Cardiac ventricle fibroblast (primary cell): ENCODE data around the gene C16orf74. TPM values are rescaled to one million over a fixed set of nuclear protein-coding genes. Genes with fewer than 3 reads are reported as not detected.

Experiments
- total RNA-seq: library from RNA; depleted of rRNA; stranded (reverse); fragments of >200 nt; gene quantifications from 2 replicates; pipeline ENCODE4 v1.2.3, GENCODE V29; 2015

C16orf74 gene
- 0.31 and 2.2 TPM in 2 replicates for total RNA-seq

DNA sequence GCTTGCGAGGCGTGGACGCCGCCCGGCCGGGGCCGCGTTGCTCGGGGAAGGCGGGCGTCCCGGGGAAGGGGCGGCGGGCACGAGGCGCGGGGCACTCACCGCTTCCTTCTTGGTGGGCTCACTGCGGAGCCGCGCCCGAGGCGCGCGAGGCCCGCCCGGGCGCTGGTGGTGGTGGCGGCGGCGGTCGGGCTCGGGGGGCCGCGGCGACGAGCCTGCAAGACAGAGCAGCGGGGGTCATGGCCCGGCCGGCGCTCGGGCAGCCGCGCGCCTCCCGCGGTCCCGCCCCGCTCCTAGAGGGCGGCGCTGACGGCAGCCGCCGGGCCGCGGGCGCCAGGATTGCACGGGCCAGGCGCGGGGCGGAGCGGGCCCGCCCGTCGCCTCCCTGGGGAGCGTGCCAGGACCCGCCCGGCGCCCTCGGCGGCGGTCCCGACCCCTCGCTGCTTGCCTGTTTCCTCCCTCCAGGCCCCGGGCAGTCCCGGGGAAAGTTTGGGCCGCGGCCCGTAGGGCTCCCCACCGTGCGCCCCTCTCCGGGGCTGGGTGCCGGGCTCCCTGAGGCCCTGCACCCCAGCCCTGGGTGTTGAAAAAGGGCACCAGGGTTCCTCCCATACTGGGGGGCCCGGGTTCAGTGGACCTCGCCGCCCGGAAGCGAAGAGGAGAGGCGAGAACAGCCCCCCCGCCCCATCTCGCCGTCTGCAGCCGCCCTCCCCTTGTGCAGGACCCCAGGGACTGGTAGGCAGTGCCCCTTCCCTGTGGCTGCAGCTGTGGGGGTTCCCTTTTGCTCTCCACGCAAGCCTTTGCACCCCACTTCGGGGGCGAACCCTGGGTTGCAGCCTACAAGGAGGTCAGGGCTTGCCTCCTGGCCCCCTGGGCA, at the start of gene C16orf74:
Gene C16orf74 (minus strand): TSS at position 270 of the 871 bp plus-strand sequence. CDS start 15,879 bp downstream, outside the sequence.

DNA sequence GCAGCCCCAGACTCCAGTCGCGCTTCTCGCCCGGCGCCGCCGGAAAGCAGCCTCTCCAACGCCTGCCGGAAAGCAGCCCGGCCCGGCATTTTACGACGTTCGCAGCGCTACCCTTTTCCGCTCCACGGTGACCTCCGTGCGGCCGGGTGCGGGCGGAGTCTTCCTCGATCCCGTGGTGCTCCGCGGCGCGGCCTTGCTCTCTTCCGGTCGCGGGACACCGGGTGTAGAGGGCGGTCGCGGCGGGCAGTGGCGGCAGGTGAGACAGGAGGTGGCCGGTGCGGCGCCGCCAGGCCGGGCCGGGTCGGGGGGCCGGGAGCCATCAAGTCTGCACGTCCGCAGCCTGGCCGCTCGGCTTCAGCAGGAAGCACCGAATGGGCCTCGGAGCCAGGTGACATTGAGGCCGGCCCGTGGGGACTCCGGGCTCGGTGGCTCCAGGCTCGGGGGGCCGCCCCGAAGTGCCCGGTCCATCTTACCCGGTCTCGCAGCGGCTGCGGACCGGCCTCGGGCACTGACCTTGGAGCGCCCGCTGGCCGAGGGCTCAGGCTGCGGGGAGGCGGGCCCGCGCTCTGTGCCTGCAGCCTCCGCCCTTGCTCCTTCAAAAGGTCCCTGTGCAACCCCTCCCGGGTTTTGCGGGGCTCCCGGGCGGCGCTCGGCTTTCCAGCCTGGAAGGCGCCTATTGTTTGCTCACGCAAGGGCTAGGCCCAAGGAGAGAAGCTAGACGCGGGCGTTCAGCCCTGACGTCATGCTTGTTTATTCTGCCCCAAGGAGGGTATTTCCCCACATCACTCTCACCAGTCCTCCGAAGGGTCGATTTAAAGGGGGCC, 48.8 kb upstream of the C16orf74 start, which contains the start of the genes COX4I1 and EMC8:
Gene COX4I1 (plus strand): TSS at position 199 of the 824 bp plus-strand sequence. CDS start 1,511 bp downstream, outside the sequence.
Gene EMC8 (minus strand): TSS at position 48 of the 824 bp plus-strand sequence. CDS start 249 bp downstream, outside the sequence.

DNA sequence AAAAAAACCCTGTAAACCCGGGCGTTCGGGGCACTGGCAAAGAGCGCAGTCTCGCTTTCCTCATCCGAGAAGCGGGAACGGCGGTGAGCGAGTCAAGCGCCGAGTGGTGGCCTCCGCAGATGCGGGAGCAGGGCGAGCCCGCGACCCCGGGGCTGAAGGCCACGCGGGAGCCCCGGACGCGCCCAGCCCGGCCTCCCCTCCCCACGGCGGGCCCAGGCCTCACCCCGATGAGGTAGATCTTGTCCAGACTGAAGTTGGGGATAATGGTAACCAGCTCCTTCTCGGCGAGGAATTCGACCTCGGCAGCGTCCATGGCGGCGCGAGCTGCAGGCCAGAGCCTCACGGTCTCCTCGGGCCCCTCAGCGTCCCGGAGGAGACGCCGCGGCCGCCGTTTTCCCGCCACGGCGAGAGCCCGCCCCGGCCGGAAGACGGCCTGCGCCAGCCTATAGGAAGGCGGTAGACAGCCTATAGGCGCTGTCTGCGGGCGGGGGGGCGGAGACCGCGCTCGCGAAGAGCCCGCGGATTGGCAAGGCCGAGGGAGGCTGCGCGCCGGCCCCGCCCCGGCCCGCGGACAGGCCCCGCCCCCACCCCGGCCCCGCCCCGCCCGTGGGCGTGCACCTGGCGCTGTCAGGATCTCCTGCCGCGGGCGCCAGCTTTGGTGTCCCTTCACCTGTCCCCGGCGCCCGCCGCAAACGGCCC, 62.2 kb downstream of the C16orf74 start, which contains the start of gene GINS2:
Gene GINS2 (minus strand): TSS at position 369 of the 699 bp plus-strand sequence. CDS start 56 bp downstream, at position 313.

Other genes with a start within 250 kb of the C16orf74 start
- gene GSE1, start 137.8 kb downstream of the C16orf74 start, total RNA-seq: 60.8 and 76.0 TPM in 2 replicates
- 0.31 and 0.64 TPM in 2 replicates for gene GINS2, start 62.1 kb downstream of the C16orf74 start, total RNA-seq
- gene EMC8, start 48.4 kb upstream of the C16orf74 start, total RNA-seq: 27.7 and 31.3 TPM in 2 replicates
- gene COX4I1, start 48.6 kb upstream of the C16orf74 start, total RNA-seq: 504 and 515 TPM in 2 replicates
- not detected in 2 replicates for gene IRF8, start 148.1 kb upstream of the C16orf74 start, total RNA-seq